HFF-Myc (cell line): ENCODE results near the gene PELI3.

Experiments
- DNase-seq: peaks from one replicate; pipeline ENCODE4 v3.0.0-alpha.2; 2011; ENCODE audit warnings: low read depth; ENCODE audit errors: extremely low read depth
- H3K4me3 ChIP-seq: replicated peaks from 2 replicates; pipeline ENCODE4 v1.5.1; 2011; ENCODE audit warnings: low read depth, mild to moderate bottlenecking, control low read depth, low read length
- TF ChIP-seq, protein P1 (sequence below): IDR thresholded peaks from 2 replicates; pipeline ENCODE4 v1.5.1; 2012; ENCODE audit warnings: mild to moderate bottlenecking, low read depth, low read length, control low read depth; ENCODE audit errors: missing control alignments

The PELI3 gene

DNA sequence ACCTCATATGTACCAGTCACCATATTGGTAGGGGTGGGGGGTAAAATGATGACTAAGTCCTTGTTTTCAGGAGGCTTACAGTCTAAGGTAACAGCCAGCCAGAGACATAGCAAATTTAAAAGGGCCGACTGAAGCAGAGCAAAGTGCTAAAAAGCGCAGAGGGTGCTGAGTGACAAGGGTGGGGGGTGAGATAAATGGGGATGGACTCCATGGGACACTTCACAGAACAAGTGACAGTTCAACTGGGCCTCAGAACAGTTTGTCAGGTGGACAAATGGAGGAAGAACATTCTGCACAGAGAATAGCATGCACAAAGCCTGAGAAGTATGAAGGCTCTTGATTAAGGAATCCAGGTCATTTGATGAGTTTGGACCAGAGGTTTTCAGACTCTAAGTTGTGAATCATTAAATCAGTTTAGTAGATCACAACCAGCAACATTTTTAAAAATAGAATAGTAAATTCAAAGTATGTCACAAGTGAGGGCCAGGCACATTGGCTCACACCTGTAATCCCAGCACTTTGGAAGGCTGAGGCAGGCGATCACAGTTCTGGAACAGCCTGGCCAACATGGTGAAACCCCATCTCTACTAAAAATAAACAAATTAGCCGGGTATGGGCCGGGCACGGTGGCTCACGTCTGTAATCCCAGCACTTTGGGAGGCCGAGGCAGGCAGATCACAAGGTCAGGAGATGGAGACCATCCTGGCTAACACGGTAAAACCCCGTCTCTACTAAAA, 57.8 kb downstream of the PELI3 start:
- TF ChIP-seq, protein P1, sequence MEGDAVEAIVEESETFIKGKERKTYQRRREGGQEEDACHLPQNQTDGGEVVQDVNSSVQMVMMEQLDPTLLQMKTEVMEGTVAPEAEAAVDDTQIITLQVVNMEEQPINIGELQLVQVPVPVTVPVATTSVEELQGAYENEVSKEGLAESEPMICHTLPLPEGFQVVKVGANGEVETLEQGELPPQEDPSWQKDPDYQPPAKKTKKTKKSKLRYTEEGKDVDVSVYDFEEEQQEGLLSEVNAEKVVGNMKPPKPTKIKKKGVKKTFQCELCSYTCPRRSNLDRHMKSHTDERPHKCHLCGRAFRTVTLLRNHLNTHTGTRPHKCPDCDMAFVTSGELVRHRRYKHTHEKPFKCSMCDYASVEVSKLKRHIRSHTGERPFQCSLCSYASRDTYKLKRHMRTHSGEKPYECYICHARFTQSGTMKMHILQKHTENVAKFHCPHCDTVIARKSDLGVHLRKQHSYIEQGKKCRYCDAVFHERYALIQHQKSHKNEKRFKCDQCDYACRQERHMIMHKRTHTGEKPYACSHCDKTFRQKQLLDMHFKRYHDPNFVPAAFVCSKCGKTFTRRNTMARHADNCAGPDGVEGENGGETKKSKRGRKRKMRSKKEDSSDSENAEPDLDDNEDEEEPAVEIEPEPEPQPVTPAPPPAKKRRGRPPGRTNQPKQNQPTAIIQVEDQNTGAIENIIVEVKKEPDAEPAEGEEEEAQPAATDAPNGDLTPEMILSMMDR: no peak
- no peak overlapping the region for H3K4me3 ChIP-seq
- DNase-seq: no peak
